Naive thymus-derived CD4-positive, alpha-beta T cell (primary cell): ENCODE measurements around the gene WFIKKN1. TPM values are rescaled to one million over a fixed set of nuclear protein-coding genes. Genes with fewer than 3 reads are reported as not detected.

Source experiments
- ATAC-seq: fragments of 150-1000 bp; cut with Tn5 transposase; 2 replicates; pipeline ENCODE4 v1.10.0; 2021; ENCODE audit warnings: mild to moderate bottlenecking, moderate library complexity
- CTCF ChIA-PET: fragments of 350-600 bp; sonication (Branson Sonifier 250); formaldehyde crosslinking; loops from one replicate; lab custom pipeline; 2021; ENCODE audit warnings: antibody characterized with exemption; lab: Charles Lee
- POLR2A ChIA-PET: fragments of 350-600 bp; sonication (Branson Sonifier 250); formaldehyde crosslinking; loops from one replicate; lab custom pipeline; 2021; ENCODE audit warnings: antibody characterized with exemption, inconsistent platforms; lab: Charles Lee
- DNase-seq, 9 donors: peaks; one replicate each; pipeline versions ENCODE4 v3.0.0 to v3.0.0-alpha.2; 2020 to 2022; ENCODE audit warnings: mixed read lengths in 1 of 9
- H3K27ac ChIP-seq: one replicate; pipeline ENCODE4 v1.7.0; 2013; ENCODE audit warnings: mild to moderate bottlenecking, low read depth, low read length, moderate library complexity
- H3K27me3 ChIP-seq, 2 donors: one replicate each; pipeline ENCODE4 v1.7.0; 2013; ENCODE audit warnings: low read length in 2 of 2, mild to moderate bottlenecking in 2 of 2, moderate library complexity in 2 of 2; ENCODE audit not compliant: control insufficient read depth in 2 of 2, insufficient read depth in 2 of 2
- H3K36me3 ChIP-seq, 3 experiments: 1 replicate in 2 of 3; 2 replicates in 1 of 3; pipeline ENCODE4 v1.7.0; 2013; ENCODE audit warnings: low read length in 3 of 3, mild to moderate bottlenecking in 3 of 3, moderate library complexity in 1 of 3; ENCODE audit not compliant: insufficient read depth in 3 of 3, control insufficient read depth in 2 of 3
- H3K4me1 ChIP-seq, 2 donors: one replicate each; pipeline ENCODE4 v1.7.0; 2013; ENCODE audit warnings: low read length in 2 of 2, mild to moderate bottlenecking in 2 of 2, moderate library complexity in 1 of 2; ENCODE audit not compliant: control insufficient read depth in 2 of 2, insufficient read depth in 2 of 2
- H3K4me3 ChIP-seq: 2 replicates; pipeline ENCODE4 v1.7.0; 2013; ENCODE audit warnings: mild to moderate bottlenecking, low read length
- H3K9me3 ChIP-seq, 3 experiments: 1 replicate in 2 of 3; 2 replicates in 1 of 3; pipeline ENCODE4 v1.7.0; 2013; ENCODE audit warnings: low read length in 3 of 3; ENCODE audit not compliant: control insufficient read depth in 2 of 3
- H3K27ac Mint-ChIP-seq, 9 donors: one replicate each; pipeline ENCODE4 v1.8.0; 2020 to 2022; ENCODE audit warnings: mixed read lengths in 9 of 9, mild to moderate bottlenecking in 8 of 9, moderate library complexity in 5 of 9, inconsistent platforms in 2 of 9
- H3K27me3 Mint-ChIP-seq, 5 donors: one replicate each; pipeline ENCODE4 v1.8.0; 2021 to 2022; ENCODE audit warnings: mixed read lengths in 5 of 5, mild to moderate bottlenecking in 1 of 5
- H3K36me3 Mint-ChIP-seq, 5 donors: one replicate each; pipeline ENCODE4 v1.8.0; 2020 to 2022; ENCODE audit warnings: mixed read lengths in 5 of 5, mild to moderate bottlenecking in 3 of 5, inconsistent platforms in 1 of 5
- H3K4me1 Mint-ChIP-seq, 7 donors: one replicate each; pipeline ENCODE4 v1.8.0; 2020 to 2022; ENCODE audit warnings: mixed read lengths in 7 of 7, mild to moderate bottlenecking in 3 of 7, inconsistent platforms in 1 of 7
- H3K4me3 Mint-ChIP-seq, 10 donors: one replicate each; pipeline ENCODE4 v1.8.0; 2020 to 2022; ENCODE audit warnings: mild to moderate bottlenecking in 10 of 10, mixed read lengths in 10 of 10, moderate library complexity in 6 of 10, inconsistent platforms in 2 of 10
- H3K9me3 Mint-ChIP-seq, 11 donors: one replicate each; pipeline ENCODE4 v1.8.0; 2020 to 2022; ENCODE audit warnings: mixed read lengths in 11 of 11, mild to moderate bottlenecking in 4 of 11, inconsistent platforms in 1 of 11, moderate library complexity in 1 of 11
- intact Hi-C, 2 donors: fragments of 100-400 bp; cut with micrococcal nuclease; formaldehyde crosslinking; loops; one replicate each; pipeline ENCODE4 v1.15.1; 2023
- polyA plus RNA-seq, 2 donors: library from polyadenylated mRNA; unstranded; fragments of 300-500 nt; fragmentation: Illumina TruSeq; gene quantifications; one replicate each; pipeline ENCODE4 v1.2.3, GENCODE V29; 2021
- total RNA-seq, 6 experiments: library from RNA in 5 of 6; stranded (reverse) in 5 of 6; gene quantifications; 1 replicate in 5 of 6; 2 replicates in 1 of 6; pipeline ENCODE4 v1.2.3 and lab custom pipeline; 2021 to 2026

The WFIKKN1 gene
- total and polyA plus RNA-seq, 7 experiments from 2014 or later: 0.34 to 0.81 (median 0.56) TPM; not detected in 2

DNA sequence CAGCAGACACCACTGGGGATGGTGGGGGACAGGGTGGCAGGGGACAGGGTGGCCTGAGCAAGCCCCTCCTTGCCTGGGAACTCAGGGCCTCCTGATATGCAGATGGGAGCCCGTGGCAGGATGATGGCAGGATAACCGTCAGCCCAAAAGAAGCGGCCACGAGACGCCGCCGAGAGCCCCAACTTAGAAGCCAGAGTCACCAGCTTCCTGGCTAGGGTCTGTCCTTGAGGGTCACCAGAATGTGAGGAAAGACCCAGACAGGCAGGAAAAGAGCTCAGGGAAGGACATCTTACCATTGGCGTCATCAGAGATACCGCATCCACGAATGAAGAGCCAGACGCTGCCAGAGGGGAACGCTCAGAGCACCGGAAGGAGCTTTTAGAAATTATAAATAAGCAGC is 21.5 kb upstream of the WFIKKN1 start:
- DNase-seq (no peak), ATAC-seq (no peak)
- Histone ChIP-seq H3K9me3 (peaks cover 0 to 4% (median 0%) of the 10 kb centered on the region in 3 experiments), H3K4me3 (no peak overlapping the region), H3K4me1 (no peaks in the 10 kb centered on the region), H3K36me3 (no peaks in the 10 kb centered on the region), H3K27ac (no peak overlapping the region), H3K27me3 (no peaks in the 10 kb centered on the region)
- H3K4me3 Mint-ChIP-seq: no peak overlapping the region
- H3K27ac Mint-ChIP-seq: peak overlapping the region in 1 of 9 donors; percentile 57
- intact Hi-C loops: no loop called here
- H3K36me3 Mint-ChIP-seq: peaks cover 0 to 14% (median 0%) of the 10 kb centered on the region in 5 donors
- ChIA-PET POLR2A (no interaction called here), CTCF (interaction anchor here (1.3 kb wide), 1 partner anchor 9 kb away, joined by 3 read pairs; no protein-coding TSS in a partner anchor)
- H3K4me1 Mint-ChIP-seq: peaks cover 3 to 17% (median 6%) of the 10 kb centered on the region in 7 donors
- no peaks in the 10 kb centered on the region for H3K9me3 Mint-ChIP-seq
- H3K27me3 Mint-ChIP-seq: no peaks in the 10 kb centered on the region

DNA sequence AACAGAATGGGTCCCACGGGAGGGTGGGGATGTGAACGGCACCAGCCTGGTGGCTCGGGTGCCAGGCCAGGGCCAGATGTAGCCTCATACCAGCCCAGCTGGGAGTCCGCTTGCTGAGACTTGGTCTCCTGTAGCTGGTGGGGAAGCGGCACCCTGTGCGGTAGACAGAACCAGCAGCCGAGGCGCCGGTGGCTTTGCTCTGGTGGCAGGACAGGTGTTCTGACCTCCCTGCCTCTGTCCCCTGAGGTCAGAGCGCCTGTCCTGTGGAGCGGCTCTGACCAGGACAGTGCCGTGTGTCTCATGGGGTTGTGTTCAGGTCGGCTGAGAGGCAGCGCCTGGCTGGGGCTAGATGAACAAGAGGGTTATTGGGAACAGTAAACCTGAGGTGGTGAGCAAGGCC is 20.8 kb upstream of the WFIKKN1 start:
- H3K27ac ChIP-seq: no peak overlapping the region
- H3K27me3 ChIP-seq: no peaks in the 10 kb centered on the region
- H3K9me3 ChIP-seq: peaks cover 0 to 3% (median 0%) of the 10 kb centered on the region in 3 experiments
- CTCF ChIA-PET: interaction anchor here (1.3 kb wide), 1 partner anchor 10 kb away, joined by 3 read pairs; no protein-coding TSS in a partner anchor
- peaks cover 3 to 21% (median 8%) of the 10 kb centered on the region in 7 donors for H3K4me1 Mint-ChIP-seq
- no peak for DNase-seq
- H3K27ac Mint-ChIP-seq: no peak overlapping the region
- peaks cover 0 to 19% (median 5%) of the 10 kb centered on the region in 5 donors for H3K36me3 Mint-ChIP-seq
- peaks cover 0 to 5% (median 0%) of the 10 kb centered on the region in 3 experiments for H3K36me3 ChIP-seq
- H3K9me3 Mint-ChIP-seq: peaks cover 0 to 1% (median 0%) of the 10 kb centered on the region in 11 donors
- intact Hi-C loops: no loop called here
- H3K27me3 Mint-ChIP-seq: no peaks in the 10 kb centered on the region
- ATAC-seq: no peak
- no peak overlapping the region for H3K4me3 ChIP-seq
- H3K4me1 ChIP-seq: no peaks in the 10 kb centered on the region
- POLR2A ChIA-PET: no interaction called here
- peak overlapping the region in 1 of 10 donors; percentile 17 for H3K4me3 Mint-ChIP-seq

DNA sequence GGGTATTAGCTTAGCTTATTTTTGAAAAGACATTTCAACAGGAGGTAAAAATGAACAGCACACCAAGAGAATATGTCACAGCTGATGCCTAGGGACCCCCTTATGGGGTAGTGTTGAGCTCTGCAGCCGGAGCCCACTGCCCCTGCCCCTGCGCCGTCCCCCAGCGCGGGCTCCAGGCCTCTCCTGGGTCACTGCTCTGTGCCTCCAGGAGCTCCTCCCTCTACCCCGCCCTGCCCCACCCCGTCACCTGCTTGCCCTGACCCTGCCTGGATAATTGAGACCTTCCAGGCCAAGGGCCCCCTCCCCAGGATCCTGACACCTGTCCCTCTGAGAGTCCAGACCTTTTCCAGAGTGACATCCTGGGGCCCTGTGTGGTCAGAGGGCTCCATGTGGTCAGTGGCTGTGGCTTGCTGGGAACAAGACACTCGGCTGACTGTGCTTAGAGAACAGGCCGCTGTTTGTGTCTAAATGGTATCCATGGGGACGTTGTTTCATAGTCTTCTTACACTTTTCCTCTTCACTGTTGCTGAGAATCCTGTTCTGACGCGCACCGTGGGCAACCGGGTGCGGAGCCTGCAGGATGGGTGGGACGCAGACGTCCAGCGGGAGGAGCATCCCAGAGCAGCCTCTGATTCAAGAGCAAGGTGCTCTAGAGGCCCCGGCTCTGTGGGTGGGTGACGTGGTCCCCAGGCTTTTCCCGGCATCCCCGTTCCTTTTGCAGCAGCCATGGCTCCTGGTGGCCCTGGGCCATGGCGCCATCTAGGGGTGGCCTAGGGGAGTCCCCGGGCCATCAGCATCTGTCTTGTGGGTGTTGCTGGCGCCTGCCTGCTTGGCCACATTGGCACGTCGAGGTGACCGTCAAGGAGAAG is 20.0 kb upstream of the WFIKKN1 start:
- no peaks in the 10 kb centered on the region for H3K4me1 ChIP-seq
- peak overlapping the region in 2 of 9 donors; percentile 8 to 79 for H3K27ac Mint-ChIP-seq
- peaks cover 0 to 1% (median 0%) of the 10 kb centered on the region in 11 donors for H3K9me3 Mint-ChIP-seq
- intact Hi-C loops: loop anchor here in 1 of 2 donors (1.0 kb wide), 1 partner anchor 20 kb away; the partner anchor contains the start of gene RAB40C
- POLR2A ChIA-PET: no interaction called here
- H3K36me3 Mint-ChIP-seq: peaks cover 0 to 13% (median 5%) of the 10 kb centered on the region in 5 donors
- peaks cover 3 to 21% (median 4%) of the 10 kb centered on the region in 7 donors for H3K4me1 Mint-ChIP-seq
- no peak overlapping the region for H3K27ac ChIP-seq
- no peaks in the 10 kb centered on the region for H3K9me3 ChIP-seq
- H3K27me3 Mint-ChIP-seq: no peaks in the 10 kb centered on the region
- H3K4me3 Mint-ChIP-seq: no peak overlapping the region
- DNase-seq: peak; percentile 35 to 58 (median 49)
- no peaks in the 10 kb centered on the region for H3K27me3 ChIP-seq
- H3K4me3 ChIP-seq: no peak overlapping the region
- H3K36me3 ChIP-seq: peaks cover 0 to 5% (median 0%) of the 10 kb centered on the region in 3 experiments
- ATAC-seq: peak; percentile 87
- CTCF ChIA-PET: interaction anchor here (1.3 kb wide), 1 partner anchor 11 kb away, joined by 3 read pairs; no protein-coding TSS in a partner anchor

DNA sequence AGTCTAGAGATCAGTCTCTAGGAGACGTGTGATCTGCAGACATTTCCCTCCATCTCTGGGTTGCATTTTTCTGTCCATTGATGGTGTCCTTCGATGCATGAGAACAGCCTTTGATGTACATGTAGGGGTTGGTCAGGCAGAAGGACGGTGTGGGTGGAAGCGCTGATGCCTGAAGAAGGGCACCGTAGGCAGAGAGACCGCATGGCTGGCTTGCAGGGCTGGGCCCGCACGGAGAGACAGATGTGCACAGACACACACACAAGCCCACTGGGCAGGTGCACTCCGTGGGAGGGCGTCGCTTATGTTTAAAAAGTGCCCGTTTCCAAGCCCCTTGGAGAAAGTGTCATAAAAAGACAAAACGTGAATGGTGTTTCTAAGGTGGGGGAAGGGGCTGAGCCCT is 15.7 kb upstream of the WFIKKN1 start:
- intact Hi-C loops: no loop called here
- H3K9me3 ChIP-seq: no peaks in the 10 kb centered on the region
- Mint-ChIP-seq H3K9me3 (peaks cover 0 to 1% (median 0%) of the 10 kb centered on the region in 11 donors), H3K27me3 (no peaks in the 10 kb centered on the region), H3K36me3 (peaks cover 0 to 13% (median 5%) of the 10 kb centered on the region in 5 donors), H3K4me3 (no peak overlapping the region), H3K4me1 (peaks cover 3 to 14% (median 5%) of the 10 kb centered on the region in 7 donors), H3K27ac (no peak overlapping the region)
- POLR2A ChIA-PET: no interaction called here
- CTCF ChIA-PET: no interaction called here
- no peaks in the 10 kb centered on the region for H3K4me1 ChIP-seq
- no peak for ATAC-seq
- no peak overlapping the region for H3K27ac ChIP-seq
- peaks cover 0 to 19% (median 0%) of the 10 kb centered on the region in 3 experiments for H3K36me3 ChIP-seq
- H3K4me3 ChIP-seq: no peak overlapping the region
- no peaks in the 10 kb centered on the region for H3K27me3 ChIP-seq
- no peak for DNase-seq

DNA sequence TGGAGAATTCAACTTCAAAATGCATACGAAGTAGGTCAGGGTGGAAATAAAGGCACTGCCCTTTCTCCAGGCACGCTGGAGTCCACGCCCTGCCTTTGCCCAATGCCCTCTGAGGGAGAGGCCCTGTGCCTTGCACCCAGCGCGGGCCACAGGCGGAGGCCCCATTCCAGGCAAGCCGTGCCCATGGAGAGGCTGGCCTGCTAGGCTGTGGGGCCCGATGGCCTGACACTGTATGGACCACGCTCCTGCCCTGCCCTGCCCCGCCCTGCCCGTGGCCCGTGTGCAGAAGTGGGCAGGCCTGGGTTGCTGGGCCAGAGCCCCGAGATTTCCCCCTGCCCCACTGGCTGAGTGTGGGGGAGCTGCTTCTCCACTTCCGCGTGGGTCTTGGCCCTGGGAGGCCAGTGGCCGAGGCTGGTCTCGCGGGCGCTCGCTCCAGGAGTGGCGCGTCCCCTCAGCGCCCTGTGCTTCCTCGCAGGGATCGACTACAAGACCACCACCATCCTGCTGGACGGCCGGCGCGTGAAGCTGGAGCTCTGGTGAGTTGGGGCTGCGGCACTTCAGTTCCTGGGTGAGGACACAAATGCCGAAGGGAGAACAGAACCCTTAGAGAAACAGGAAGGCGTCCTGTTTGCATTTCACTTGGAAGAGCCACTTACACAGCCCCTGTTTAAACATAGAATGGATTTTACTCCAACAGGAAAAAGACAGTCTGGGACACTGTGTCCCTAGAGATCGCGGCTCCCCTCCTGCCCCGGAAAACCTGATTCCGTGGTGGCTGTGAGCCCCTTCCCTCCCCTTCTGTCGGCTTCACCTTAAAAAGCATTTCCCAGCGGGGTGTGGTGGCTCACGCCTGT is 13.8 kb upstream of the WFIKKN1 start:
- intact Hi-C loops: no loop called here
- Mint-ChIP-seq H3K36me3 (peaks cover 0 to 13% (median 5%) of the 10 kb centered on the region in 5 donors), H3K9me3 (peaks cover 0 to 1% (median 0%) of the 10 kb centered on the region in 11 donors), H3K4me3 (no peak overlapping the region), H3K27ac (no peak overlapping the region), H3K4me1 (peaks cover 0 to 10% (median 0%) of the 10 kb centered on the region in 7 donors), H3K27me3 (no peaks in the 10 kb centered on the region)
- ChIA-PET CTCF (interaction anchor here (0.6 kb wide), 1 partner anchor 19 kb away, joined by 3 read pairs; the partner anchor contains the start of gene METTL26), POLR2A (no interaction called here)
- peaks cover 0 to 19% (median 0%) of the 10 kb centered on the region in 3 experiments for H3K36me3 ChIP-seq
- no peak for DNase-seq
- no peak overlapping the region for H3K4me3 ChIP-seq
- H3K4me1 ChIP-seq: no peaks in the 10 kb centered on the region
- H3K9me3 ChIP-seq: no peaks in the 10 kb centered on the region
- no peak for ATAC-seq
- H3K27ac ChIP-seq: no peak overlapping the region
- H3K27me3 ChIP-seq: no peaks in the 10 kb centered on the region

DNA sequence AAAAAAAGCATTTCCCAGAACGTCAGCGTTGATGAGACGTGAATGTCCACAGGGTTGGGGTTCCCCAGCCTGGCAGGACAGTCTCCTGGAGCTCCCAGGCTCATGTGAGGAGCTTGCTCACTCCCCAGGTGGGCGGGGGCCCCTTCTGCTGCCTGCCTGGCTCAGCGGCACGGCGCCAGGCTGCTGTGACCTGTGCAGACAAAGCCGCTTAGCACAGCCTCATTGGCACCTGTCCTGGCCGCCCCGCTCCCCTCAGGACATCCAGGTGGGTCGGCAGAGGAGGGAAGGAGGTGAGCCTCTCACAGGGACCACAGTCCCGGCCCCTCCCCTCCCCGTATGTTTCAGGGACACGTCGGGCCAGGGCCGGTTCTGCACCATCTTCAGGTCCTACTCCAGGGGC is 12.9 kb upstream of the WFIKKN1 start:
- H3K27ac Mint-ChIP-seq: no peak overlapping the region
- no peaks in the 10 kb centered on the region for H3K9me3 ChIP-seq
- H3K4me1 Mint-ChIP-seq: peaks cover 0 to 10% (median 0%) of the 10 kb centered on the region in 7 donors
- H3K4me3 ChIP-seq: no peak overlapping the region
- POLR2A ChIA-PET: no interaction called here
- no peak for ATAC-seq
- no peaks in the 10 kb centered on the region for H3K27me3 ChIP-seq
- CTCF ChIA-PET: no interaction called here
- intact Hi-C loops: no loop called here
- H3K4me3 Mint-ChIP-seq: no peak overlapping the region
- no peak overlapping the region for H3K27ac ChIP-seq
- H3K27me3 Mint-ChIP-seq: no peaks in the 10 kb centered on the region
- peaks cover 0 to 13% (median 5%) of the 10 kb centered on the region in 5 donors for H3K36me3 Mint-ChIP-seq
- H3K36me3 ChIP-seq: peaks cover 0 to 19% (median 0%) of the 10 kb centered on the region in 3 experiments
- H3K4me1 ChIP-seq: no peaks in the 10 kb centered on the region
- no peak for DNase-seq
- peaks cover 0 to 1% (median 0%) of the 10 kb centered on the region in 11 donors for H3K9me3 Mint-ChIP-seq
